Neuronal stem cell (in vitro differentiated cells): ENCODE data around the gene PPP2R5C.

ENCODE experiments used
- DNase-seq: peaks from one replicate; pipeline ENCODE4 v3.0.0-alpha.2; 2013; ENCODE audit warnings: low spot score
- H2AFZ ChIP-seq: one replicate; pipeline ENCODE4 v1.6.1; 2013; ENCODE audit warnings: mild to moderate bottlenecking, low read length, inconsistent platforms
- H2AK5ac ChIP-seq: 2 replicates; pipeline ENCODE4 v1.6.1; 2013; ENCODE audit warnings: low read depth, mild to moderate bottlenecking, inconsistent platforms, low read length, moderate library complexity, mixed read lengths
- H2BK120ac ChIP-seq: 2 replicates; pipeline ENCODE4 v1.6.1; 2013; ENCODE audit warnings: low read depth, mild to moderate bottlenecking, inconsistent platforms, low read length, moderate library complexity, mixed read lengths
- H2BK12ac ChIP-seq: one replicate; pipeline ENCODE4 v1.6.1; 2013; ENCODE audit warnings: low read length, inconsistent platforms
- H2BK15ac ChIP-seq: 2 replicates; pipeline ENCODE4 v1.6.1; 2013; ENCODE audit warnings: mild to moderate bottlenecking, low read length, inconsistent platforms, mixed read lengths
- H2BK5ac ChIP-seq: one replicate; pipeline ENCODE4 v1.6.1; 2013; ENCODE audit warnings: inconsistent platforms, mild to moderate bottlenecking, low read length, moderate library complexity
- H3K14ac ChIP-seq: one replicate; pipeline ENCODE4 v1.6.1; 2013; ENCODE audit warnings: low read length, inconsistent platforms
- H3K18ac ChIP-seq: 2 replicates; pipeline ENCODE4 v1.6.1; 2013; ENCODE audit warnings: low read length, inconsistent platforms
- H3K23ac ChIP-seq: 2 replicates; pipeline ENCODE4 v1.6.1; 2013; ENCODE audit warnings: low read depth, mild to moderate bottlenecking, mixed read lengths, low read length, inconsistent platforms; ENCODE audit not compliant: poor library complexity
- H3K27ac ChIP-seq: replicated peaks from 3 replicates; pipeline ENCODE4 v1.5.1; 2013; ENCODE audit warnings: low read length, inconsistent platforms
- H3K27me3 ChIP-seq, 3 experiments: 2 replicates each; pipeline ENCODE4 v1.6.1; 2013; ENCODE audit warnings: low read length in 3 of 3, mild to moderate bottlenecking in 2 of 3, inconsistent platforms in 1 of 3, low read depth in 1 of 3, mixed read lengths in 1 of 3, moderate library complexity in 1 of 3; ENCODE audit not compliant: control insufficient read depth in 3 of 3, insufficient read depth in 3 of 3
- H3K36me3 ChIP-seq, 2 donors: replicated peaks in 1 of 2; 2 replicates each; pipeline ENCODE4 v1.6.1; 2013; ENCODE audit warnings: low read length in 2 of 2; ENCODE audit not compliant: control insufficient read depth in 2 of 2, insufficient read depth in 2 of 2
- H3K4ac ChIP-seq: 2 replicates; pipeline ENCODE4 v1.6.1; 2013; ENCODE audit warnings: inconsistent platforms, mild to moderate bottlenecking, low read length, moderate library complexity
- H3K4me1 ChIP-seq, 2 donors: 1 replicate in 1 of 2; 2 replicates in 1 of 2; pipeline ENCODE4 v1.6.1; 2013; ENCODE audit warnings: low read length in 2 of 2, low read depth in 1 of 2; ENCODE audit not compliant: control insufficient read depth in 2 of 2, insufficient read depth in 1 of 2
- H3K4me2 ChIP-seq: one replicate; pipeline ENCODE4 v1.6.1; 2013; ENCODE audit warnings: mild to moderate bottlenecking, low read length, inconsistent platforms; ENCODE audit not compliant: insufficient read depth, poor library complexity, severe bottlenecking
- H3K4me3 ChIP-seq, 2 donors: 2 replicates each; pipeline ENCODE4 v1.5.1; 2013; ENCODE audit warnings: low read length in 2 of 2, mild to moderate bottlenecking in 2 of 2, inconsistent platforms in 1 of 2, moderate library complexity in 1 of 2
- H3K79me1 ChIP-seq: one replicate; pipeline ENCODE4 v1.6.1; 2013; ENCODE audit warnings: low read depth, mild to moderate bottlenecking, inconsistent platforms, low read length, moderate library complexity
- H3K9ac ChIP-seq: one replicate; pipeline ENCODE4 v1.6.1; 2013; ENCODE audit warnings: mild to moderate bottlenecking, low read depth, low read length, inconsistent platforms; ENCODE audit not compliant: poor library complexity
- H3K9me3 ChIP-seq, 2 donors: replicated peaks in 1 of 2; 2 replicates each; pipeline versions ENCODE3 to v1.6.1; 2013; ENCODE audit warnings: low read length in 2 of 2, mild to moderate bottlenecking in 2 of 2, inconsistent platforms in 1 of 2, low read depth in 1 of 2, mixed read lengths in 1 of 2, moderate library complexity in 1 of 2; ENCODE audit not compliant: control insufficient read depth in 2 of 2, insufficient read depth in 1 of 2
- H4K8ac ChIP-seq: one replicate; pipeline ENCODE4 v1.6.1; 2013; ENCODE audit warnings: low read depth, mild to moderate bottlenecking, inconsistent platforms, low read length, moderate library complexity
- H4K91ac ChIP-seq: one replicate; pipeline ENCODE4 v1.6.1; 2013; ENCODE audit warnings: low read length, low read depth, mild to moderate bottlenecking, inconsistent platforms; ENCODE audit not compliant: poor library complexity
- WGBS, 2 donors: extraction: QIAGEN DNeasy Blood & Tissue Kit; methylation state at CpG; one replicate each; pipeline ENCODE4 v1.1.7; 2013; ENCODE audit warnings: missing lambda C conversion rate in 2 of 2, mixed read lengths in 1 of 2; ENCODE audit not compliant: insufficient read length in 2 of 2, insufficient replicate concordance in 1 of 2; ENCODE audit errors: extremely low coverage in 2 of 2; 5-methylcytosine and 5-hydroxymethylcytosine counted together

Gene PPP2R5C

DNA sequence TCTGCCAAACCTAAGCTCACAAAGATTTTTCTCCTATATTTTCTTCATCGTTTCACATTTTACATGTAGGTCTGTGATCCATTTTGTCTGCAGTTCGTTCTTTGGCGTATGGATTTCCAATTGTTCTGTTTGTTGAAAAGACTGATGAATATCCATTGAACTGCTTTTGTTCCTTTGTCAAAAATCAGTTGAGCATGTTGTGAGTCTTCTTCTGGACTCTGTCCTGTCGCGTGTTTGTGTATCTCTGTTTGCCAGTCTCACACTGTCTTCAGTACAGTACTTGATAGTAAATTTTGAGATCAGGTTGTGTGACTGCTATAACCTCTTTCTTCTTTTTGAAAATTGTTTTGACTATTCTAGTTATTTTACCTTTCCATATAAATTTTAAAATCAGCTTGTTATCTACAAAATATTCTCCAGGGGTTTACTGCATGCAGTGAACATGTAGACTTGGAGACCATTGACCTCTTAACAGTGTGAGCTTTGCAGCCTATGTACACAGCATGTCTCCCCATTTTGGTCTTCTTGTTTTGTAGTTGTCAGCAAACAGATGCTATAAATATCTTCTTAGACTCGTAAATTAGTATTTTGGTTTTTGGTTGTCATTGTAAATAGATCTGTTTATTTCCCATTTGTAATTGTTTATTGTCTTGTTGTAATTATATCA, 108.9 kb downstream of the PPP2R5C start:
- H3K4me1 ChIP-seq = peaks cover 0 to 4% of the 10 kb centered on the region in 2 donors
- no peak overlapping the region for H4K8ac ChIP-seq
- no peaks in the 10 kb centered on the region for H3K36me3 ChIP-seq
- H3K4ac ChIP-seq = no peak overlapping the region
- H3K9ac ChIP-seq = no peak overlapping the region
- no peak overlapping the region for H2BK5ac ChIP-seq
- peaks cover 1 to 13% of the 10 kb centered on the region in 2 donors for H3K9me3 ChIP-seq
- H3K27ac ChIP-seq = no peak overlapping the region
- no peak overlapping the region for H3K4me3 ChIP-seq
- H3K4me2 ChIP-seq = no peak overlapping the region
- no peak overlapping the region for H3K14ac ChIP-seq
- no peak overlapping the region for H3K18ac ChIP-seq
- H4K91ac ChIP-seq = no peak overlapping the region
- no CpG with 5 or more reads among the region's 6 CpGs for WGBS, 2 donors
- no peaks in the 10 kb centered on the region for H3K79me1 ChIP-seq
- H3K27me3 ChIP-seq = no peaks in the 10 kb centered on the region
- no peak overlapping the region for H2AK5ac ChIP-seq
- no peak overlapping the region for H2BK15ac ChIP-seq
- H2AFZ ChIP-seq = no peak overlapping the region
- no peak for DNase-seq
- H3K23ac ChIP-seq = no peak overlapping the region
- H2BK12ac ChIP-seq = no peak overlapping the region
- H2BK120ac ChIP-seq = no peak overlapping the region

DNA sequence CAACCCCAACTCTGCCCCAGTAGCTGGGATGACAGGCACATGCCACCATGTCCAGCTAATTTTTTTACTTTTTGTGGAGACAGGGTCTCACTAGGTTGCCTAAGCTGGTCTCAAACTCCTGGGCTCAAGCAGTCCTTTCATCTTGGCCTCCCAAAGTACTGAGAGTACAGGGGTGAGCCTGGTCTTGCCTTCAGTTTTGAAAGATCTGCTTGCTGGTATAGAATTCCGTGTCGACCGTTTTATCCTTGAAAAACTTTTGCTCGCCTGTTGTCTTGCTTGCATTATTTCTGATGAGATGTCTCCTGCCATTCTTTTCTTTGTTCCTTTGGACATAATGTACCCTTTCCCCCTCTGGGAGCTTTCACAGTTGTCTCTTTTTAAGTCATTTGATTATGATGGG, 110.8 kb downstream of the PPP2R5C start:
- Histone ChIP-seq H2AFZ (no peak overlapping the region), H3K9me3 (peaks cover 1 to 12% of the 10 kb centered on the region in 2 donors), H3K23ac (no peak overlapping the region), H2AK5ac (no peak overlapping the region), H3K9ac (no peak overlapping the region), H3K27me3 (no peaks in the 10 kb centered on the region), H4K91ac (no peak overlapping the region), H3K27ac (no peak overlapping the region), H3K4me1 (peaks cover 0 to 4% of the 10 kb centered on the region in 2 donors), H3K14ac (no peak overlapping the region), H3K79me1 (no peaks in the 10 kb centered on the region), H2BK5ac (no peak overlapping the region), H2BK15ac (no peak overlapping the region), H3K4ac (no peak overlapping the region), H4K8ac (no peak overlapping the region), H3K18ac (no peak overlapping the region), H3K4me3 (no peak overlapping the region), H2BK120ac (no peak overlapping the region), H2BK12ac (no peak overlapping the region), H3K36me3 (peaks cover 0 to 6% of the 10 kb centered on the region in 2 donors), H3K4me2 (no peak overlapping the region)
- WGBS, 2 donors = no CpG with 5 or more reads among the region's 4 CpGs
- no peak for DNase-seq

DNA sequence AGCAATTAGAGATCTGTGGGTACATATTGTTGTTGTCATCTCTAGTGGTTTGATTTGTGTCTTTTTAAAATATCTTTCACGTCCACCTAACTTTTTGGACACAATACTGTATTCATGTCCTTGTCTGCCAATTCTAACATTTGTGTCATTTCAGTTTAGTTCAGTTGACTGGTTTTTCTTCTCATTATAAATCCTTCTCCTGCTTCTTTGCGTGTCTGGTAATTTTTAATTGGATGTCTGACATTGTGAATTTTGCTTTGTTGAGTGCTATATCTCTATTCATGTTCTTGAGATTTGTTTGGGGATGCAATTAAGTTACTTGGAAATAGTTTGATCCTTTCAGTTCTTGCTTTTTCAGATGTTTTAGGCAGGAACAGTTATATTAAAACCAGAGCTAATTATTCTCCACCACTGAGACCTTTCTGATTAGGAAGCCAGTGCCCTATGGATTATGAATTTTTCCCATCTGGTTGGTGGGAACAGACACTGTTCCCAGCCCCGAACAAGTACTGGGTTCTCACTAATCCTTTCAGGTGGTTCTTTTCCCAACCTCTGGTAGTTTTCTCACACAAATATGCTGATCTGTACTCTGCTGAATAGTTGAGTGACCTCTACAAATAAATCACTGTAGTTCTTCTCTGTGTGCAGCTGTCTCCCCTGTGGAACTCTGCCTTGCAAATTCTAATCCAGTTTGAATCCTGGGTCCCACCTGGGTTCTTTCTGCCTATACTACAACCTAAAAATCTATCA, 111.7 kb downstream of the PPP2R5C start:
- H3K9ac ChIP-seq = no peak overlapping the region
- no peak overlapping the region for H3K18ac ChIP-seq
- no peak overlapping the region for H2BK120ac ChIP-seq
- no peak overlapping the region for H4K8ac ChIP-seq
- H2AK5ac ChIP-seq = no peak overlapping the region
- no peak overlapping the region for H2AFZ ChIP-seq
- no peak overlapping the region for H2BK15ac ChIP-seq
- H2BK5ac ChIP-seq = no peak overlapping the region
- H2BK12ac ChIP-seq = no peak overlapping the region
- no peak overlapping the region for H3K14ac ChIP-seq
- peaks cover 0 to 15% of the 10 kb centered on the region in 2 donors for H3K36me3 ChIP-seq
- H3K4me1 ChIP-seq = peaks cover 0 to 4% of the 10 kb centered on the region in 2 donors
- no peak overlapping the region for H3K27ac ChIP-seq
- no CpG with 5 or more reads among the region's 3 CpGs for WGBS, 2 donors
- H4K91ac ChIP-seq = no peak overlapping the region
- DNase-seq = no peak
- H3K9me3 ChIP-seq = peaks cover 1 to 12% of the 10 kb centered on the region in 2 donors
- H3K79me1 ChIP-seq = peaks cover 2% of the 10 kb centered on the region
- no peak overlapping the region for H3K4me3 ChIP-seq
- H3K4me2 ChIP-seq = no peak overlapping the region
- H3K4ac ChIP-seq = no peak overlapping the region
- no peak overlapping the region for H3K23ac ChIP-seq
- H3K27me3 ChIP-seq = no peaks in the 10 kb centered on the region

DNA sequence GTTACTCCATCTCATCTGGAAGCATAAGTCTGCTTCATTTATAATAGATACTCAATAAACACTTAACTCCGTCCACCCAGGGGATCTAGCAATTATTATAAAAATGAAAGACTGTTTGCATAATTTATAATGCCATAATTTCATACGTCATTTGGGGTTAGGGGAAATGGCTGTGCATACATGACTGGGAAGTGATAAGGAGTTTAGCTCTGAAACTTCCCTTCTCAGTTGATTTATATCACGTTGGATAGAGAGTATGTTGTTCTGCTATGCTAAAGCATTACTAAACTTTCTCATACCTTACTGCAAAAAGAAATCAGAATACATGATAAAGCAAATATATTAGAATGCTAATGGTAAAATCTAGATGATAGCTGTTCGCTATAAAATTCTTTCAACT, 112.5 kb downstream of the PPP2R5C start:
- no peak overlapping the region for H3K9ac ChIP-seq
- H2BK15ac ChIP-seq = no peak overlapping the region
- H4K91ac ChIP-seq = no peak overlapping the region
- peaks cover 1 to 12% of the 10 kb centered on the region in 2 donors for H3K9me3 ChIP-seq
- H3K18ac ChIP-seq = no peak overlapping the region
- DNase-seq = no peak
- H3K4me1 ChIP-seq = peaks cover 0 to 4% of the 10 kb centered on the region in 2 donors
- H2AK5ac ChIP-seq = no peak overlapping the region
- no CpG with 5 or more reads among the region's 4 CpGs for WGBS, 2 donors
- H3K4ac ChIP-seq = no peak overlapping the region
- H3K79me1 ChIP-seq = peaks cover 2% of the 10 kb centered on the region
- no peak overlapping the region for H2AFZ ChIP-seq
- H3K4me3 ChIP-seq = no peak overlapping the region
- no peaks in the 10 kb centered on the region for H3K27me3 ChIP-seq
- H3K27ac ChIP-seq = no peak overlapping the region
- no peak overlapping the region for H3K23ac ChIP-seq
- no peak overlapping the region for H4K8ac ChIP-seq
- no peak overlapping the region for H2BK12ac ChIP-seq
- H2BK120ac ChIP-seq = no peak overlapping the region
- H3K4me2 ChIP-seq = no peak overlapping the region
- peaks cover 0 to 22% of the 10 kb centered on the region in 2 donors for H3K36me3 ChIP-seq
- no peak overlapping the region for H3K14ac ChIP-seq
- no peak overlapping the region for H2BK5ac ChIP-seq
